DOHH2 (cell line): Measurements from ENCODE around the gene FBN3.

Experiments used
- H3F3A ChIP-seq: fragments of 200-600 bp; sonication (generic), shearing (Covaris generic); 2 replicates; pipeline ENCODE4 v1.6.0; 2016; ENCODE audit warnings: antibody characterized with exemption, mild to moderate bottlenecking; ENCODE audit not compliant: control insufficient read depth, insufficient read depth
- H3K27ac ChIP-seq: fragments of 200-600 bp; sonication (generic); 2 replicates; pipeline ENCODE4 v1.5.1; 2014; ENCODE audit warnings: low read depth, mild to moderate bottlenecking, low read length, moderate library complexity
- H3K27me3 ChIP-seq: fragments of 200-600 bp; sonication (generic); 2 replicates; pipeline ENCODE4 v1.6.1; 2014; ENCODE audit warnings: mild to moderate bottlenecking, low read length, mixed read lengths; ENCODE audit not compliant: control insufficient read depth
- H3K36me3 ChIP-seq: fragments of 200-600 bp; sonication (generic); 2 replicates; pipeline ENCODE4 v1.6.1; 2014; ENCODE audit warnings: mild to moderate bottlenecking, low read length, moderate library complexity, mixed read lengths; ENCODE audit not compliant: control insufficient read depth
- H3K4me1 ChIP-seq: fragments of 200-600 bp; sonication (generic); 2 replicates; pipeline ENCODE4 v1.6.1; 2014; ENCODE audit warnings: mild to moderate bottlenecking, low read length, mixed read lengths; ENCODE audit not compliant: control insufficient read depth
- H3K4me2 ChIP-seq: fragments of 200-600 bp; sonication (generic); 2 replicates; pipeline ENCODE4 v1.6.0; 2014; ENCODE audit warnings: mild to moderate bottlenecking, low read length, moderate library complexity
- H3K4me3 ChIP-seq: fragments of 200-600 bp; sonication (generic); 2 replicates; pipeline ENCODE4 v1.5.1; 2014; ENCODE audit warnings: mild to moderate bottlenecking, low read length, mixed read lengths
- H3K79me2 ChIP-seq: fragments of 200-600 bp; sonication (generic); 2 replicates; pipeline ENCODE4 v1.6.1; 2014; ENCODE audit warnings: mild to moderate bottlenecking, low read length, mixed read lengths; ENCODE audit not compliant: control insufficient read depth
- H3K9me2 ChIP-seq: fragments of 200-600 bp; sonication (generic); replicated peaks from 2 replicates; pipeline ENCODE4 v1.6.1; 2014; ENCODE audit warnings: mild to moderate bottlenecking, low read length, mixed read lengths; ENCODE audit not compliant: control insufficient read depth
- H3K9me3 ChIP-seq: fragments of 200-600 bp; sonication (generic); 2 replicates; pipeline ENCODE4 v1.6.1; 2014; ENCODE audit warnings: antibody characterized with exemption, low read length, mixed read lengths; ENCODE audit not compliant: control insufficient read depth, insufficient read depth
- H4K20me1 ChIP-seq: fragments of 200-600 bp; sonication (generic); 2 replicates; pipeline ENCODE4 v1.6.0; 2014; ENCODE audit warnings: low read depth, mild to moderate bottlenecking, antibody characterized with exemption, low read length, moderate library complexity; ENCODE audit not compliant: control insufficient read depth, insufficient read depth
- EZH2phosphoT487 ChIP-seq: fragments of 200-600 bp; sonication (generic); IDR thresholded peaks from 2 replicates; pipeline ENCODE4 v1.6.1; 2017; ENCODE audit warnings: borderline replicate concordance, mild to moderate bottlenecking, antibody characterized with exemption, low read length, moderate library complexity, mixed read lengths
- TF ChIP-seq, protein P1 (sequence below): fragments of 200-600 bp; sonication (generic); IDR thresholded peaks from one replicate; pipeline ENCODE4 v1.5.1; 2014; ENCODE audit warnings: antibody characterized with exemption, mild to moderate bottlenecking, low read depth, low read length; ENCODE audit not compliant: poor library complexity, severe bottlenecking

FBN3 gene

DNA sequence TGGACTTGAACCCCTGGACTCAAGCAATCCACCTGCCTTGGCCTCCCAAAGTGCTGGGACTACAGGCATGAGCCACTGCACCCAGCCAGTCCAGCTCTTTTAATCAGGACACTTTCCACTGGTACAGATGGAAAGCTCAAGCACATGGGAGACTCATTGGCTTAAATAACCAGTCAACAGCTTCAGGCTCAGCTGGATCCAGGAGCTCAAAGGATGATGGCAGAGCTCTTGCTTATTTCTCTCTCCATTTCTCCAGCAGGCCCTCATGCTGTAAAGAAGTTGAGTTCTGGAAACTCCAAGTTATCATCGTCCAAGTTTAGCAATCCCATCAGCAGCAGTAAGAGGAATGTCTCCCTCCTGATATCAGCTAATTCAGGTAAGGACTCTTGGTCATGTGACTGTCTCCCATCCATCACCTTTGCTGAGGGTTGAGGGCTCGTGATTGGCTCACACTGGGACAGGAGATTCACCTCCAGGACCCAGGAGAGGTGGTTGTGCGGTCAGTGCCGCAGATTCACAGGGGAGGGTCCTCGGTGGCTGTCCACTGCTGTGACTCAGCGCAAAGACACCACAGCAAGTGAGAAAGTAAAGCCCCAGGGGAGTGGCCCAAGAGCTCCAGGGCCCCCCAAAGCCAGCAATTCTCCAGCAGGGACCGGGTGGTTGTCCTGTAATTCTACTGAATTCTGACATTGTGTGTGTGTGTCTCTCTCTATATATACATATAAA is 91.7 kb downstream of the FBN3 start:
- H3K27ac ChIP-seq, result no peak overlapping the region
- TF ChIP-seq, protein P1, sequence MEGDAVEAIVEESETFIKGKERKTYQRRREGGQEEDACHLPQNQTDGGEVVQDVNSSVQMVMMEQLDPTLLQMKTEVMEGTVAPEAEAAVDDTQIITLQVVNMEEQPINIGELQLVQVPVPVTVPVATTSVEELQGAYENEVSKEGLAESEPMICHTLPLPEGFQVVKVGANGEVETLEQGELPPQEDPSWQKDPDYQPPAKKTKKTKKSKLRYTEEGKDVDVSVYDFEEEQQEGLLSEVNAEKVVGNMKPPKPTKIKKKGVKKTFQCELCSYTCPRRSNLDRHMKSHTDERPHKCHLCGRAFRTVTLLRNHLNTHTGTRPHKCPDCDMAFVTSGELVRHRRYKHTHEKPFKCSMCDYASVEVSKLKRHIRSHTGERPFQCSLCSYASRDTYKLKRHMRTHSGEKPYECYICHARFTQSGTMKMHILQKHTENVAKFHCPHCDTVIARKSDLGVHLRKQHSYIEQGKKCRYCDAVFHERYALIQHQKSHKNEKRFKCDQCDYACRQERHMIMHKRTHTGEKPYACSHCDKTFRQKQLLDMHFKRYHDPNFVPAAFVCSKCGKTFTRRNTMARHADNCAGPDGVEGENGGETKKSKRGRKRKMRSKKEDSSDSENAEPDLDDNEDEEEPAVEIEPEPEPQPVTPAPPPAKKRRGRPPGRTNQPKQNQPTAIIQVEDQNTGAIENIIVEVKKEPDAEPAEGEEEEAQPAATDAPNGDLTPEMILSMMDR, result no peak
- no peak for TF ChIP-seq EZH2phosphoT487
- H3K36me3 ChIP-seq, result no peaks in the 10 kb centered on the region
- H4K20me1 ChIP-seq, result no peaks in the 10 kb centered on the region
- H3K9me3 ChIP-seq, result no peaks in the 10 kb centered on the region
- no peaks in the 10 kb centered on the region for H3K27me3 ChIP-seq
- no peak overlapping the region for H3K4me3 ChIP-seq
- H3F3A ChIP-seq, result no peaks in the 10 kb centered on the region
- H3K4me1 ChIP-seq, result no peaks in the 10 kb centered on the region
- no peak overlapping the region for H3K4me2 ChIP-seq
- H3K79me2 ChIP-seq, result no peaks in the 10 kb centered on the region
- no peaks in the 10 kb centered on the region for H3K9me2 ChIP-seq

GRCh38 chr19:8056533-8056932 is 92.9 kb downstream of the FBN3 start:
- H3F3A ChIP-seq, result no peaks in the 10 kb centered on the region
- H3K9me2 ChIP-seq, result no peaks in the 10 kb centered on the region
- peaks cover 5% of the 10 kb centered on the region for H3K4me1 ChIP-seq
- H4K20me1 ChIP-seq, result no peaks in the 10 kb centered on the region
- H3K27me3 ChIP-seq, result no peaks in the 10 kb centered on the region
- no peaks in the 10 kb centered on the region for H3K79me2 ChIP-seq
- H3K9me3 ChIP-seq, result no peaks in the 10 kb centered on the region
- H3K4me2 ChIP-seq, result no peak overlapping the region
- H3K36me3 ChIP-seq, result no peaks in the 10 kb centered on the region
- H3K4me3 ChIP-seq, result no peak overlapping the region
- no peak overlapping the region for H3K27ac ChIP-seq
- TF ChIP-seq, protein P1, result no peak

DNA sequence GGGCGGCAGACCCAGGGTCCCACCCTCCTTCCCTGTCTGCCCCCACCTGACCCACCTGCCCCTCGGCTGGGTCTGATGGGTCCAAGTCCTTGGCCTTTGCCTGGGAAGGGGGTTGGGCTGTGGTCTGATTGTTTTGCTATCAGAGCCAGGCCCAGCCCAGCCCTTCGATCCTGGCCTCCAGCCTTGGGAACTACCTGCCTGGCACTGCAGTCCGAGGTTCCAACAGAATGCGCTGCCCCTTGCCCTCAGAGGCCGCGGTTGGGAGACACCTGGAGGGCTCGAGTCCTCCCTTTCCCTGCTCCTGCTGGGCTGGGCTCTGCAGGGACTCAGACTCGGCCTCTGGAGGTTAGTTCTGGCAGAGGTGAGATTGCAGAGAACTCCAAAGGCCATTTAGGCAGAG is 95.2 kb downstream of the FBN3 start:
- H3K27me3 ChIP-seq, result no peaks in the 10 kb centered on the region
- H3K36me3 ChIP-seq, result no peaks in the 10 kb centered on the region
- no peaks in the 10 kb centered on the region for H3K79me2 ChIP-seq
- no peaks in the 10 kb centered on the region for H3F3A ChIP-seq
- H4K20me1 ChIP-seq, result no peaks in the 10 kb centered on the region
- H3K4me3 ChIP-seq, result no peak overlapping the region
- no peak for TF ChIP-seq EZH2phosphoT487
- TF ChIP-seq, protein P1, result no peak
- no peak overlapping the region for H3K4me2 ChIP-seq
- H3K27ac ChIP-seq, result no peak overlapping the region
- H3K4me1 ChIP-seq, result peaks cover 15% of the 10 kb centered on the region
- H3K9me3 ChIP-seq, result no peaks in the 10 kb centered on the region
- H3K9me2 ChIP-seq, result no peaks in the 10 kb centered on the region
